ENCODE results near the gene TBC1D10A.

Gene TBC1D10A

DNA sequence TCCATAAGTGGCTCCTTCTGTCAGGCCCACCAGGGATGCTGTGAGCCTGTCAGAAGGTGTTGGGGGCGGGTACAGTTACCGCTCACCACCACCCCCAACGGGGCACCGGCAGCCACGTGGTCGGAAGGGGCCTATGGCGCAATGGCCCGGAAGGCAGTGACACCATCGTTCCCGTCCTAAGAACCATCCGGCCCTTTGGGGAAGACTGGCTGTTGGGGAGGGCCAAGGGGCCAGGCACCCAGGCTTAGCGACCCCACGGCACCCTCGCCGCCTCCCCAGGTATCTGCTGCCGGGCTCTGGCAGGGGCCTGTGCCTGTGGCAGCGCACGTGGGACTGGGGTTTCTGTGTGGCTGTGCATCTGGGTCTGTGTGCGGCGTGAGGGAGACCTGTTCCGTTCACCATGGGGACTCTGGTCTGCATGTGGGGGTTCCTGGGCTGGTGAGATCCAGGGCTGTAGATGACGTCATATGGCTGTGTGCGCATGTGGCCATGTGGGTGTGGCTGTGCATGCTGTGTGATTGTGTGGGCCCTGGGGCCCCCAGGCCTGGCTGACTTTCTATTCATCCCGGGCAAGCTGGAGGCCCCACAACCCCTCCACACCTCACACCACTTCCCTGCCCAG is 60.8 kb downstream of the TBC1D10A start:
- peak; percentile 63 to 98 (median 88); a peak in 19 of 22 replicates for TF ChIP-seq Cebpa-rat (IDR thresholded peaks at IDR 0.05)
- Histone ChIP-seq H3K9ac (peak overlapping the region; percentile 83 to 98 (median 96)), H3K4me1 (peaks cover 82 to 93% (median 86%) of the 10 kb centered on the region in 10 experiments), H3K36me3 (peaks cover 0 to 63% (median 54%) of the 10 kb centered on the region in 11 experiments; a peak in 20 of 22 replicates), H4K20me1 (peaks cover 0 to 43% (median 8%) of the 10 kb centered on the region in 11 experiments; a peak in 12 of 22 replicates), H3K27me3 (no peaks in the 10 kb centered on the region), H3K4me2 (peak overlapping the region; percentile 85 to 100 (median 98)), H3K27ac (peak overlapping the region; percentile 79 to 100 (median 99)), H3K4me3 (peak overlapping the region; percentile 56 to 92 (median 76)), H3K9me3 (replicated peaks in 1 of 11) (no peaks in the 10 kb centered on the region)

DNA sequence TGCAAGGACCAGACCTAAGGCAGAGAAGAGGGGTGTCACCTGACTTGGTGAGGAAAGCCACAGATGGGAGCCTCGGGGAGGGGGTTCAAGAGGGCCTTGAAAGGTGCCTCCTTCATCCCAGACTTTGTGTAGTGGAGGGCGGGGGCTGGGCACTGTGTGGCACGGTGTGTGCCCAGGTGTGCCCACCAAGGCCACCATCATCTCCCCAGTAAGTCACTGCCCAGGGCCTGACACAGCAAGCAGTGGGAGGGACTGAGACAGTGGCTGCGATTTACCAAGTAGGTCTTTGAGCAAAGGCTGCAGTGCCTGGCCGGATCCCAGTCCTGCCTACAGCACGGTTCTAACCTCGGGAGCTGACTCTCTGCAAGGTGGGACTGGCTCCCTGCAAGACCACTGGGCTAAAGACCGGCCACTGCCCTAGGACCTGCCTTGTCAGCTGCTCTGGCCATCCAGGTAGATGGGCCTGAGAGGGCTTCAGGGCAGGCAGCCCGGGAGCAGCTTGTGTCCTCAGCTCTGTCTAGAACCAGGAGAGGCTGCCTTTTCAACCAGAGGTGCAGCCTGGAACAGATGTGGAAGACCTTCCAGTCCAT is 61.5 kb downstream of the TBC1D10A start:
- Histone ChIP-seq H3K27me3 (no peaks in the 10 kb centered on the region), H3K9me3 (replicated peaks in 1 of 11) (no peaks in the 10 kb centered on the region), H3K4me1 (peaks cover 75 to 89% (median 81%) of the 10 kb centered on the region in 10 experiments), H3K36me3 (peaks cover 0 to 58% (median 47%) of the 10 kb centered on the region in 11 experiments; a peak in 20 of 22 replicates), H3K4me3 (peak overlapping the region; percentile 56 to 92 (median 76); a peak in 19 of 20 replicates), H3K4me2 (peak overlapping the region; percentile 85 to 100 (median 98)), H3K27ac (peak overlapping the region; percentile 79 to 100 (median 99)), H3K9ac (peak overlapping the region; percentile 83 to 98 (median 96)), H4K20me1 (peaks cover 0 to 43% (median 8%) of the 10 kb centered on the region in 11 experiments; a peak in 12 of 22 replicates)
- TF ChIP-seq Cebpa-rat (IDR thresholded peaks at IDR 0.05): no peak

DNA sequence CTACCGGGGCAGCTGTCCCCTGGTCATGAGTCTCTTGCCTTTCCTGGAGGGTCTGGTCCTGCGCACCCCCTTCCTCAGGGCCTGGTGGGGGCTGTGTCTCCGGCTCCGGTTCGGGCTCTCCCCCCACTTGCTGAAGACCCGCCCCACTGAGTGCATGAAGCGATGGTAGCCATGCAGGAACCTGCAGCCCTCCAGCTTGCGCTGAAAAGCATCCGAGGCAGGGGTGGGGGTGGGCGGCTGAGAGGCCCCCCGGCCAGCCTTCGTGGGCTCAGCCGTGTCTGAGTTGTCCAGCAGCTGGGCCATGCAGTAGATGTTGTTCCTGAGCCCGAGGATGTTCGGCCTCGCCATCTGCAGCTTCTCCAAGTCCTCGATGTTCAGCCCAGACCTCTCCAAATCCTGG is 62.9 kb downstream of the TBC1D10A start:
- Histone ChIP-seq H3K9me3 (replicated peaks in 1 of 11) (no peaks in the 10 kb centered on the region), H3K4me2 (peak overlapping the region; percentile 85 to 100 (median 98)), H3K4me3 (peak overlapping the region in 9 of 10 experiments; percentile 43 to 92 (median 77); a peak in 16 of 20 replicates), H3K27ac (peak overlapping the region; percentile 79 to 100 (median 99); a peak in 21 of 22 replicates), H4K20me1 (peaks cover 0 to 43% (median 8%) of the 10 kb centered on the region in 11 experiments; a peak in 12 of 22 replicates), H3K9ac (peak overlapping the region; percentile 83 to 98 (median 96)), H3K4me1 (peaks cover 68 to 87% (median 77%) of the 10 kb centered on the region in 10 experiments), H3K27me3 (no peaks in the 10 kb centered on the region), H3K36me3 (peaks cover 0 to 44% (median 36%) of the 10 kb centered on the region in 11 experiments; a peak in 20 of 22 replicates)
- TF ChIP-seq Cebpa-rat (IDR thresholded peaks at IDR 0.05): no peak

DNA sequence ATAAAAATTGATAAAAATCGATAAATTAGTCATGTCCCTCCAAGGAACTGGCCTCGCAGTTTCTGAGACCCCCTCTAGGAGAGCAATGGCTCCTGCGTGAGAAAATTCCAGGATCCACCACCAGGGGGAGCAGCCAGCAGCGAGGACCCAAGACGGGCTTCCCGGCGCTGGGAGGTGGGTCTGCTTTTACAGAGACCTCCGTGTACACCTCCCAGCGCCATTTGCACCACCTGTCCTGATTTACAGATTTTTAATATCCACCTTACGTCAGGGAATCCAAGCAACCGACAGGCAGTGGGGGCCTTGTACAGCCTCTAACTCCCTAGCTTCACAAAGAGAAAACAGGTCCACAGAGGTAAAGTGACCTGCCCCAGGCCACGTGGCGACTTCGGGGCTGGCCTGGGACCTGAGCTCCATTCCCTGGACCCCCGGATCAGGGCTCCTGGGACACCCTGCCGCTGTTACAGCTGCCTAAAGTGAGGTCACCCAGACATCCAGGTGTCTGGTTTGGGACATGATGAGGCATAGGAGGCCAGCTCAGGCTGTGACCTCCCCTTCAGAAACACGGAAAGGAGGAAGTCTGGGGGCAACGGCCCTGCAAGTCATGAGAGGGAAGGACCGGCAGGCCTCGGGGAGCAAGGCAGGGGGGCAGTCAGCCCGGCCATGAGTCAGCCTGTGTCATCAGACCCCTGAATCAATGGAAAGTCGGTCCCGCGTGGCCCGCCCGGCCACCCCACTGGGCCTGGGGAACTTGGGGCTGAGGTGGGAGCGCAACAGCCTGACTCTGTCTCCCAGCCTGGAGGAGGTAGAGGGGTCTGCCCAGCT is 63.6 kb downstream of the TBC1D10A start:
- Histone ChIP-seq H3K36me3 (peaks cover 0 to 41% (median 31%) of the 10 kb centered on the region in 11 experiments; a peak in 20 of 22 replicates), H3K4me2 (peak overlapping the region; percentile 85 to 100 (median 98)), H3K4me1 (peaks cover 68 to 87% (median 77%) of the 10 kb centered on the region in 10 experiments), H4K20me1 (peaks cover 0 to 43% (median 8%) of the 10 kb centered on the region in 11 experiments; a peak in 12 of 22 replicates), H3K9ac (peak overlapping the region; percentile 83 to 98 (median 96)), H3K4me3 (peak overlapping the region in 9 of 10 experiments; percentile 43 to 92 (median 77); a peak in 17 of 20 replicates), H3K27ac (peak overlapping the region; percentile 40 to 100 (median 99); a peak in 21 of 22 replicates), H3K9me3 (replicated peaks in 1 of 11) (no peaks in the 10 kb centered on the region), H3K27me3 (no peaks in the 10 kb centered on the region)
- TF ChIP-seq Cebpa-rat (IDR thresholded peaks at IDR 0.05): no peak

DNA sequence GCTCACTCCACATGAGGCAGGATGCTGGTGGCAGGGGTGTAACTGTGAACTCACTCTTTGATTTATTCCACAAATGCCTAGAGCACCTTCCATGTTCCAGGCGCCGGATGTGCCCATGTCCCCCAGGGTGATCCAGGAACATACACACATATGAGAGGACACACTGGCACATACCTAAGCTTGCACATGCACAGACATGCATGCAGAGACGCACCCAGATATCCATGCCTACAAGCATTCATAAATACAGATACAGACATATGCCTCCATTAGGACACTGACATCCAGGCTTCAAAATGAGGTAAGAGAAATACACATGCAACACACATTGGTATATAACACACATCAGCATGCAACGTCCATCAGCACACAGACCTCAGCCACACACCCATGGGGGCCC is 64.6 kb downstream of the TBC1D10A start:
- Histone ChIP-seq H3K9ac (peak overlapping the region in 10 of 11 experiments; percentile 11 to 97 (median 92); a peak in 14 of 22 replicates), H3K27me3 (no peaks in the 10 kb centered on the region), H3K27ac (peak overlapping the region in 6 of 11 experiments; percentile 2 to 99 (median 34); a peak in 4 of 22 replicates), H3K4me1 (peaks cover 69 to 87% (median 77%) of the 10 kb centered on the region in 10 experiments), H3K4me2 (peak overlapping the region in 10 of 11 experiments; percentile 85 to 100 (median 98); a peak in 20 of 22 replicates), H4K20me1 (peaks cover 0 to 43% (median 8%) of the 10 kb centered on the region in 11 experiments; a peak in 12 of 22 replicates), H3K36me3 (peaks cover 0 to 41% (median 31%) of the 10 kb centered on the region in 11 experiments; a peak in 20 of 22 replicates), H3K4me3 (peak overlapping the region in 5 of 10 experiments; percentile 17 to 92 (median 75); a peak in 7 of 20 replicates), H3K9me3 (replicated peaks in 1 of 11) (no peaks in the 10 kb centered on the region)
- TF ChIP-seq Cebpa-rat (IDR thresholded peaks at IDR 0.05): no peak

DNA sequence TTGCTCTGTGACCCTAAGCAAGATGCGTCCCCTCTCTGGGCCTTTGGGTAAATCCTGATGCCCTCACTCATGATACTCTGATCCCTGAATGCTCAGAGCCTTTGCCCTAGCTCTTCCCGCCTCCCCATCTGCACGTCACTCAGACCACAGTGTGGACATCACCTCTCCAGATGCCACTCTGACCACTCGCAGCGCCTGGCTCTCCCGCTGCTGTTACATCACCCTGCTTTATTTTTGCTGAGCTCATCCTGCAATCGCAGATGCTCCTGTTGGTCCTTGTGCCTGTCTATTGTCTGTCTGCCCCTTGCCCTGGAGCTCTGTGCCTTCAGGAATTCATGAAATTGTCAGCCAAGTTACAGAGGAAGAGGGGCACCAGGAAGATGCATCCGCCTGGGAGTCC is 65.6 kb downstream of the TBC1D10A start:
- Histone ChIP-seq H4K20me1 (peaks cover 0 to 43% (median 8%) of the 10 kb centered on the region in 11 experiments; a peak in 12 of 22 replicates), H3K4me1 (peaks cover 73 to 97% (median 83%) of the 10 kb centered on the region in 10 experiments), H3K4me3 (no peak overlapping the region), H3K36me3 (peaks cover 0 to 41% (median 31%) of the 10 kb centered on the region in 11 experiments; a peak in 20 of 22 replicates), H3K9ac (peak overlapping the region in 3 of 11 experiments; percentile 15 to 97 (median 29); a peak in 2 of 22 replicates), H3K9me3 (replicated peaks in 1 of 11) (no peaks in the 10 kb centered on the region), H3K4me2 (peak overlapping the region in 6 of 11 experiments; percentile 97 to 99 (median 98); a peak in 10 of 22 replicates), H3K27ac (peak overlapping the region in 2 of 11 experiments; percentile 13 to 30; a peak in 1 of 22 replicates), H3K27me3 (no peaks in the 10 kb centered on the region)
- no peak for TF ChIP-seq Cebpa-rat (IDR thresholded peaks at IDR 0.05)

DNA sequence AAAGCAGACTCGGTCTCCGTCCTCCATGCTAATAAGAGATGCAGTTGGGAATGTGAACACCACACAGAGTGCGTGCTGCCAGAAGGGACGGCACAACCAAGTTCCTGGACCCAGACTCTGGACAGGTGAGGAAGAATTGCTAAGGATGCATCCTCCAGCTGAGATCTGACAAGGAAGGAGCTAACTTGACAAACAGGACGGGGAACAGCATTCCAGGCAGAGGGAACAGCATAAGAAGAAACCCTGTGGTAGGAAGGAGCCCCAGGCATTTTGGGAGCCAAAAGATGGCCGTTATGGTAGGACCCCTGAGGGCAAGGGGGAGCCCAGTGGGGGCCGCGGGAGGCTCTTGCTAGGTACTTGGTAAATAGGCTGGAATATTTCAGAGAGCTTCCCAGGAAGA is 66.1 kb downstream of the TBC1D10A start:
- H3K27ac ChIP-seq: no peak overlapping the region
- H3K9me3 ChIP-seq (replicated peaks in 1 of 11): no peaks in the 10 kb centered on the region
- peak overlapping the region in 3 of 11 experiments; percentile 98 to 99 (median 98); a peak in 4 of 22 replicates for H3K4me2 ChIP-seq
- no peak for TF ChIP-seq Cebpa-rat (IDR thresholded peaks at IDR 0.05)
- no peak overlapping the region for H3K4me3 ChIP-seq
- peaks cover 0 to 41% (median 31%) of the 10 kb centered on the region in 11 experiments; a peak in 20 of 22 replicates for H3K36me3 ChIP-seq
- H3K27me3 ChIP-seq: no peaks in the 10 kb centered on the region
- peaks cover 0 to 43% (median 8%) of the 10 kb centered on the region in 11 experiments; a peak in 12 of 22 replicates for H4K20me1 ChIP-seq
- peaks cover 73 to 100% (median 85%) of the 10 kb centered on the region in 10 experiments for H3K4me1 ChIP-seq
- H3K9ac ChIP-seq: peak overlapping the region in 2 of 11 experiments; percentile 15 to 33; a peak in 1 of 22 replicates

DNA sequence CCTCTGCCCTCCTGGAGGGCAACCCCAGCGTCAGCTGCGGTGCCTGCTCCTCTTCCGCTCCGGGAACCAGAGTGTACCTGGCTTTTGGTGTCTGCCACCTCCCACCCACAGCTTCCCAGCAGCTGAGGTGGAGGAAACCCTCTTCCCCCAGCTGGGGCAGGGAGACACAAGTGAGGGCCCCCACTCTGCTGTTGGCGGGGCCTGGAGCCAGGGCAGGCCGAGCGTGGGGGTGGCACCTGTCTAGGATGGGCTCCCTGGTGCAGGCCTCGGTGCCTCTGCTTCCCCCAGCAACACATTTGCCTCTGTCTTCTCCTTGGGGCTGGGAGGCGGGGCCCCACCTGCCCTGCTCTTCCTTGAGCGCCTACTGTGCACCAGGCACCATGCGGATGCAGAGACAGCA is 66.5 kb downstream of the TBC1D10A start:
- Histone ChIP-seq H3K4me2 (0 out of 22 replicates have a peak overlapping the region, but pooled peaks of 2 of the 11 experiments have one; percentile 98), H3K9me3 (replicated peaks in 1 of 11) (no peaks in the 10 kb centered on the region), H3K27me3 (no peaks in the 10 kb centered on the region), H3K4me3 (no peak overlapping the region), H3K36me3 (peaks cover 0 to 39% (median 31%) of the 10 kb centered on the region in 11 experiments; a peak in 20 of 22 replicates), H4K20me1 (peaks cover 0 to 41% (median 8%) of the 10 kb centered on the region in 11 experiments; a peak in 12 of 22 replicates), H3K9ac (no peak overlapping the region), H3K27ac (no peak overlapping the region), H3K4me1 (peaks cover 69 to 96% (median 81%) of the 10 kb centered on the region in 10 experiments)
- TF ChIP-seq Cebpa-rat (IDR thresholded peaks at IDR 0.05): no peak
